Neural progenitor cell (in vitro differentiated cells): ENCODE measurements around the gene HSPA4.

Experiments used
- CTCF ChIP-seq: fragments of 200-600 bp; sonication (generic); IDR thresholded peaks from 2 replicates; pipeline ENCODE4 v1.5.1; 2017; ENCODE audit warnings: antibody characterized with exemption, mild to moderate bottlenecking
- EZH2 ChIP-seq: fragments of 200-600 bp; sonication (generic); IDR thresholded peaks from 2 replicates; pipeline ENCODE4 v1.6.1; 2017; ENCODE audit warnings: antibody characterized with exemption, mild to moderate bottlenecking, moderate library complexity
- EZH2phosphoT487 ChIP-seq: fragments of 200-600 bp; sonication (generic); IDR thresholded peaks from 2 replicates; pipeline ENCODE4 v1.6.1; 2017; ENCODE audit warnings: antibody characterized with exemption

GRCh38 chr5:133140311-133140710, 88.5 kb downstream of the HSPA4 start:
- no peak for TF ChIP-seq CTCF
- no peak for TF ChIP-seq EZH2
- no peak for TF ChIP-seq EZH2phosphoT487
